KMS-11 (cell line): ENCODE data around the gene TMEM51.

Experiments used
- H2AFZ ChIP-seq: fragments of 200-600 bp; sonication (generic); 2 replicates; pipeline ENCODE4 v1.6.1; 2016; ENCODE audit warnings: antibody characterized with exemption, mixed run types, low read depth
- H3K27ac ChIP-seq: fragments of 200-600 bp; sonication (generic); 2 replicates; pipeline ENCODE4 v1.6.1; 2016; ENCODE audit warnings: mild to moderate bottlenecking, mixed run types
- H3K27me3 ChIP-seq: fragments of 200-600 bp; sonication (generic); 2 replicates; pipeline ENCODE4 v1.6.1; 2017; ENCODE audit warnings: mild to moderate bottlenecking, low read depth, mixed run types, moderate library complexity; ENCODE audit not compliant: insufficient read depth
- H3K36me3 ChIP-seq: fragments of 200-600 bp; sonication (generic); 2 replicates; pipeline ENCODE4 v1.6.1; 2017; ENCODE audit warnings: mild to moderate bottlenecking, mixed run types; ENCODE audit not compliant: insufficient read depth
- H3K4me1 ChIP-seq: fragments of 200-600 bp; sonication (generic); 2 replicates; pipeline ENCODE4 v1.6.1; 2016; ENCODE audit warnings: mild to moderate bottlenecking, low read depth, mixed run types; ENCODE audit not compliant: poor library complexity, severe bottlenecking
- H3K4me2 ChIP-seq: fragments of 200-600 bp; sonication (generic); 2 replicates; pipeline ENCODE4 v1.7.0; 2016; ENCODE audit warnings: mild to moderate bottlenecking, mixed run types
- H3K4me3 ChIP-seq: fragments of 200-600 bp; sonication (generic); IDR thresholded peaks from 2 replicates; pipeline ENCODE4 v1.6.1; 2017; ENCODE audit warnings: low read depth, low read length, mixed read lengths; ENCODE audit not compliant: insufficient read depth
- H3K79me2 ChIP-seq: fragments of 200-600 bp; sonication (generic); 2 replicates; pipeline ENCODE4 v1.6.1; 2016; ENCODE audit warnings: low read depth, mixed run types; ENCODE audit not compliant: insufficient read depth
- H3K9ac ChIP-seq: fragments of 200-600 bp; sonication (generic); 2 replicates; pipeline ENCODE4 v1.6.1; 2016; ENCODE audit warnings: mild to moderate bottlenecking, mixed run types
- H4K20me1 ChIP-seq: fragments of 200-600 bp; sonication (generic); 2 replicates; pipeline ENCODE4 v1.6.1; 2016; ENCODE audit warnings: mild to moderate bottlenecking, mixed run types; ENCODE audit not compliant: insufficient read depth
- TF ChIP-seq, protein P1 (sequence below): fragments of 200-600 bp; sonication (generic); conservative IDR thresholded peaks from 2 replicates; pipeline ENCODE4 v1.6.1; 2017; ENCODE audit warnings: low read depth, mild to moderate bottlenecking, antibody characterized with exemption, low read length, moderate library complexity, mixed read lengths

TMEM51 gene

DNA sequence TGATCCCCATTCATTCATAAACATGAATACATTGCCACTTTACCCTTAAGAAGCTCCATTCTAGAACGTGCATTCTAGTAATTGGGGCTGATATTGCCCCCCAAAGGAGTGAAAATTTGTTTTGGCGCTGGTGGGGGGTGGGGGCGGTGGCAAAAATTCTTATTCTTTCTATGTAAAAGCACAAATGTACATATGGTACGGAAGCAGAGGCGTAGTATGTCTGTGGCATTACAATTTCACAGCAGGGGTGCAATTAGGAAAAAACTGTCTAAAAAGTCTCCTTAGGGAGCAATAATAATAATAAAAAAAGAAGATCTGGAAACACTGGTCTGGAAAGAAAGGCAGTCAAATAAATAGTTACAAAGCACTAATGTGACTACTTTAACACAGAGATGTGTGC, 40.4 kb upstream of the TMEM51 start:
- Histone ChIP-seq H4K20me1 (no peaks in the 10 kb centered on the region), H3K27ac (no peak overlapping the region), H3K27me3 (peaks cover 17% of the 10 kb centered on the region; the same call in 1 of the 2 replicates), H3K9ac (no peak overlapping the region), H3K4me1 (no peaks in the 10 kb centered on the region), H3K36me3 (no peaks in the 10 kb centered on the region), H3K4me2 (no peak overlapping the region), H2AFZ (no peak overlapping the region), H3K4me3 (no peak overlapping the region), H3K79me2 (no peaks in the 10 kb centered on the region)
- TF ChIP-seq, protein P1, sequence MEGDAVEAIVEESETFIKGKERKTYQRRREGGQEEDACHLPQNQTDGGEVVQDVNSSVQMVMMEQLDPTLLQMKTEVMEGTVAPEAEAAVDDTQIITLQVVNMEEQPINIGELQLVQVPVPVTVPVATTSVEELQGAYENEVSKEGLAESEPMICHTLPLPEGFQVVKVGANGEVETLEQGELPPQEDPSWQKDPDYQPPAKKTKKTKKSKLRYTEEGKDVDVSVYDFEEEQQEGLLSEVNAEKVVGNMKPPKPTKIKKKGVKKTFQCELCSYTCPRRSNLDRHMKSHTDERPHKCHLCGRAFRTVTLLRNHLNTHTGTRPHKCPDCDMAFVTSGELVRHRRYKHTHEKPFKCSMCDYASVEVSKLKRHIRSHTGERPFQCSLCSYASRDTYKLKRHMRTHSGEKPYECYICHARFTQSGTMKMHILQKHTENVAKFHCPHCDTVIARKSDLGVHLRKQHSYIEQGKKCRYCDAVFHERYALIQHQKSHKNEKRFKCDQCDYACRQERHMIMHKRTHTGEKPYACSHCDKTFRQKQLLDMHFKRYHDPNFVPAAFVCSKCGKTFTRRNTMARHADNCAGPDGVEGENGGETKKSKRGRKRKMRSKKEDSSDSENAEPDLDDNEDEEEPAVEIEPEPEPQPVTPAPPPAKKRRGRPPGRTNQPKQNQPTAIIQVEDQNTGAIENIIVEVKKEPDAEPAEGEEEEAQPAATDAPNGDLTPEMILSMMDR = no peak

DNA sequence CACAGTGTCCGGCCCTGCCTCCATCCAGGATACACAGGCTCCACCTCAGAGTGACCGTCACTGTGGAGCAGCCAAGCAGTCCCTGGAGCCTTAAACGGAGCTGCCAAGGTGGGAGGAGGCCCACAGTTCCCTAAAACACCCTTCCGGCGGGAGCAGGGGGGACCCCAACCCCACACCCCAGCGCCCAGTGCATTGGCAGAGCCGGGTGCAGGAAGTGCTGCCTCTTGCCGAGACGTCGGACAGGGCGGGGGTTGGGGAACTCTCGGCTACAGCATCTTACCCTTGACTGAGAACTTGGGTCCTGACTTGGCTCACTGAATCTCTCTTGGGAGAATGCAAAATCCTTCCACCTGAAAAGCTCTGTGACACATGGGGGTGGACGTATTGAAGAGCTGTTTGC, 38.7 kb upstream of the TMEM51 start:
- no peak overlapping the region for H3K27ac ChIP-seq
- no peaks in the 10 kb centered on the region for H3K36me3 ChIP-seq
- H3K4me2 ChIP-seq = no peak overlapping the region
- no peaks in the 10 kb centered on the region for H3K79me2 ChIP-seq
- H3K9ac ChIP-seq = no peak overlapping the region
- no peak overlapping the region for H3K4me3 ChIP-seq
- H3K27me3 ChIP-seq = peaks cover 17% of the 10 kb centered on the region; the same call in 1 of the 2 replicates
- no peaks in the 10 kb centered on the region for H4K20me1 ChIP-seq
- H2AFZ ChIP-seq = no peak overlapping the region
- no peaks in the 10 kb centered on the region for H3K4me1 ChIP-seq
- TF ChIP-seq, protein P1 = no peak

DNA sequence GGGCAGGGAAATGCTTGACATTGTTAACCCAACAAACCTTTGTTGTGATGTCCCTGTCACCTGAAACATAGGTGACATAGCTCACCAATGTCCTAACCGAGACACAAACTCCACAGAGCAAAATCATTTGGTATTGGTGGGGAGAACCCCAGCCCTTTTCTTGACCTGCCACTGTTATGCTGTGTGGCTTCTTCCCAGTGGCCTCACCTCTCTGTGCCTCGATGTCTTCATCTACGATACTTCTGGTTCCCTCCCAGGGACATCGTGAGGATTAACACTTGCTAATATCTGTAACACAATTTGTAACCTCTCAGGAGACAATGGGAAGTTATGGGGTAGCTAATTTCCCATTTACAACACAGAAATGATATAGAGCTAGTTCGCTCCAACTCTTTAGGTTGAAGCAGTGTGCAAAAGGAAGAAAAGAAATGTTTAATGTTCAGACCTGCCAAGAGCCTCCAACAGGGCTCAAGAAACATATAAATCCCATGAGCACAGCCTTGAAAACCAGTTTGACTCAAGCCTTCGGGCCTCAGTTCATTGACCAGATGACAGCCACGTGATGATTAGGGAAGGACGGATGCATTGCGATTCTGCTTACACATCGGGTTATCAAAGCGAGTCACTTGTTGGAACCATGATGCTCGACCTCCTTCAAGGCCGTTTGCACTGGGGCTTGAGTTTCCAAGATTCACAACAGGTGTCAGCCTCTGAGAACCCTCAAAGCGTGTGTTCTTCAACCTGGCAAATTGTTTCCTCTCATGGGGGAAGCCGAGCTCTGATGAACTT, 37.8 kb upstream of the TMEM51 start:
- Histone ChIP-seq H3K27ac (no peak overlapping the region), H4K20me1 (no peaks in the 10 kb centered on the region), H3K36me3 (no peaks in the 10 kb centered on the region), H2AFZ (no peak overlapping the region), H3K27me3 (peaks cover 18% of the 10 kb centered on the region; the same call in 1 of the 2 replicates), H3K4me1 (no peaks in the 10 kb centered on the region), H3K4me2 (no peak overlapping the region), H3K9ac (no peak overlapping the region), H3K4me3 (no peak overlapping the region), H3K79me2 (no peaks in the 10 kb centered on the region)
- TF ChIP-seq, protein P1 = no peak

DNA sequence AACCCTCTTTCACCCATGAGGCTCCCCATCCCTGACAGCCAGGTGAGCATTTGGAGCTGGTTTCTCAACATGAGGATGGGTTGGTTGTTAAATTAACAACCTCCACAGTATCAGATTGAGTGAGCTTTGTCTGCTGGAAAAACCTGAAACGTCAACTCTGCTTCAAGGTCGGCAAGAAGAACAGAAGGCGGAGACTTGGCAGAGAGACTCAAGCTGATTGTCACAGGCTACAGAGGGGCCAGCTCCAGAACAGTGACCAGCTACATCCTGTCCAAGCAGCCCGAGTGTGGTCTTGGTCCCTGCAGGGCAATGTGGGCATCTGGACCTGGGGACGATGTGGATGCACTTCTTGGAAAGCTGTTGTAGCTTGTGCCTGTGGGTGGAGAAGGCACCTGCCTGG, 36.6 kb upstream of the TMEM51 start:
- H3K36me3 ChIP-seq = no peaks in the 10 kb centered on the region
- H3K79me2 ChIP-seq = no peaks in the 10 kb centered on the region
- H3K27me3 ChIP-seq = peaks cover 25% of the 10 kb centered on the region; the same call in 1 of the 2 replicates
- no peak overlapping the region for H3K4me3 ChIP-seq
- H3K9ac ChIP-seq = no peak overlapping the region
- TF ChIP-seq, protein P1 = no peak
- no peak overlapping the region for H3K27ac ChIP-seq
- H3K4me2 ChIP-seq = no peak overlapping the region
- no peaks in the 10 kb centered on the region for H3K4me1 ChIP-seq
- H4K20me1 ChIP-seq = no peaks in the 10 kb centered on the region
- no peak overlapping the region for H2AFZ ChIP-seq
